ENCODE data around the gene SVOPL. TPM values are rescaled to one million over a fixed set of nuclear protein-coding genes. Genes with fewer than 3 reads are reported as not detected.
"Not testable (repeated sequence)": the region's sequence is repeated elsewhere in the genome, so short reads cannot be mapped to it uniquely, and the experiment has no call there.

The SVOPL gene
- total RNA-seq, 2 donors from 2014 or later: 0.58 to 0.62 TPM

- DNase-seq: no peak
- Histone ChIP-seq H3K4me1 (no peaks in the 10 kb centered on the region), H3K4me3 (no peak overlapping the region), H3K9me3 (no peaks in the 10 kb centered on the region), H3K36me3 (no peaks in the 10 kb centered on the region), H3K27ac (no peak overlapping the region), H3K9ac (ENCODE audit: low read depth in 2 of 2, low read length in 2 of 2) (no peak overlapping the region), H3K27me3 (no peaks in the 10 kb centered on the region)
- TF ChIP-seq CTCF (IDR thresholded peaks at IDR 0.05): no peak
- intact Hi-C loops (cut with DNase I): no loop called here
These were observed 368 bp upstream of the SVOPL start for GRCh38 chr7:138701537-138701923.

- no peak for DNase-seq
These were observed 1.5 kb downstream of the SVOPL start for GRCh38 chr7:138699661-138700060.

GRCh38 chr7:138698281-138698680 lies 2.9 kb downstream of the SVOPL start:
- no peak for DNase-seq
- no peak for TF ChIP-seq CTCF (IDR thresholded peaks at IDR 0.05)

More at GRCh38 chr7:138699661-138700060, 1.5 kb downstream of the SVOPL start:
- Histone ChIP-seq H3K27me3 (no peaks in the 10 kb centered on the region), H3K9ac (ENCODE audit: low read depth in 2 of 2, low read length in 2 of 2) (no peak overlapping the region), H3K4me1 (no peaks in the 10 kb centered on the region), H3K4me3 (no peak overlapping the region), H3K9me3 (no peaks in the 10 kb centered on the region), H3K27ac (no peak overlapping the region), H3K36me3 (no peaks in the 10 kb centered on the region)
- no peak for TF ChIP-seq CTCF (IDR thresholded peaks at IDR 0.05)
- intact Hi-C loops (cut with DNase I): no loop called here

GRCh38 chr7:138697535-138698182 lies 3.5 kb downstream of the SVOPL start:
- DNase-seq: no peak
- Histone ChIP-seq H3K4me1 (no peaks in the 10 kb centered on the region), H3K36me3 (no peaks in the 10 kb centered on the region), H3K4me3 (no peak overlapping the region), H3K9me3 (no peaks in the 10 kb centered on the region), H3K27me3 (no peaks in the 10 kb centered on the region), H3K27ac (no peak overlapping the region), H3K9ac (ENCODE audit: low read depth in 2 of 2, low read length in 2 of 2) (no peak overlapping the region)
- no peak for TF ChIP-seq CTCF (IDR thresholded peaks at IDR 0.05)
- intact Hi-C loops (cut with DNase I): no loop called here

More at GRCh38 chr7:138698281-138698680, 2.9 kb downstream of the SVOPL start:
- no peaks in the 10 kb centered on the region for H3K9me3 ChIP-seq
- no peaks in the 10 kb centered on the region for H3K27me3 ChIP-seq
- H3K4me1 ChIP-seq: no peaks in the 10 kb centered on the region
- intact Hi-C loops (cut with DNase I): no loop called here
- no peak overlapping the region for H3K4me3 ChIP-seq
- no peak overlapping the region for H3K27ac ChIP-seq
- H3K9ac ChIP-seq (ENCODE audit: low read depth in 2 of 2, low read length in 2 of 2): no peak overlapping the region
- no peaks in the 10 kb centered on the region for H3K36me3 ChIP-seq

GRCh38 chr7:138695776-138696175 lies 5.4 kb downstream of the SVOPL start:
- H3K4me3 ChIP-seq; H3K36me3 ChIP-seq; DNase-seq; H3K27me3 ChIP-seq; H3K27ac ChIP-seq; H3K4me1 ChIP-seq; intact Hi-C loops (cut with DNase I); H3K9ac ChIP-seq (ENCODE audit: low read depth in 2 of 2, low read length in 2 of 2); H3K9me3 ChIP-seq: not testable (repeated sequence)

- no peak for DNase-seq
- Histone ChIP-seq H3K9ac (ENCODE audit: low read depth in 2 of 2, low read length in 2 of 2) (no peak overlapping the region), H3K36me3 (no peaks in the 10 kb centered on the region), H3K27ac (no peak overlapping the region), H3K4me3 (no peak overlapping the region), H3K27me3 (no peaks in the 10 kb centered on the region), H3K9me3 (no peaks in the 10 kb centered on the region), H3K4me1 (no peaks in the 10 kb centered on the region)
- no peak for TF ChIP-seq CTCF (IDR thresholded peaks at IDR 0.05)
- intact Hi-C loops (cut with DNase I): no loop called here
These were observed 6.1 kb downstream of the SVOPL start for GRCh38 chr7:138695106-138695505.

Measured in colonic mucosa (tissue), 4 donors.